ENCODE results near the gene LRCH2. TPM values are rescaled to one million over a fixed set of nuclear protein-coding genes. Genes with fewer than 3 reads are reported as not detected.

Gene LRCH2
- total RNA-seq, 1 experiment from 2014 or later = not detected

Other genes with a start within 250 kb of the LRCH2 start
- 59.2 and 67.6 TPM in 2 replicates for gene IL13RA2, start 216.5 kb downstream of the LRCH2 start, total RNA-seq (2014; rRNA removed; shearing (Covaris generic))
- not detected in 2 replicates for gene RBMXL3, start 44.7 kb downstream of the LRCH2 start, total RNA-seq (2014; rRNA removed; shearing (Covaris generic))
- 0.10 TPM in 1 of 2 replicates, not detected in the other for gene LUZP4, start 55.6 kb upstream of the LRCH2 start, total RNA-seq (2014; rRNA removed; shearing (Covaris generic))